ENCODE results near the gene TOP2B. TPM values are rescaled to one million over a fixed set of nuclear protein-coding genes. Genes with fewer than 3 reads are reported as not detected.

Gene TOP2B
- total and polyA plus RNA-seq, 9 of the 15 experiments (the other 6 are each of a cell fraction or from before 2014, with no cell fraction given), result 45.3 to 186 (median 134) TPM

GRCh38 chr3:25663347-25663868 lies 1.3 kb downstream of the TOP2B start (continued):
- TF ChIP-seq RAD21 (CRISPR knock-in tag; conservative IDR thresholded peaks at IDR 0.05 in 1 of 2, IDR thresholded peaks at IDR 0.05 in 1 of 2), result no peak
- no peak for TF ChIP-seq NFXL1 (CRISPR knock-in tag; IDR thresholded peaks at IDR 0.05)
- no peak for TF ChIP-seq ZNF830 (CRISPR knock-in tag; IDR thresholded peaks at IDR 0.05)
- TF ChIP-seq ZNF699 (CRISPR knock-in tag; IDR thresholded peaks at IDR 0.05; ENCODE audit: insufficient replicate concordance), result no peak
- no peak for TF ChIP-seq SIX5 (IDR thresholded peaks at IDR 0.05; ENCODE audit: borderline replicate concordance in 1 of 2, insufficient read depth in 1 of 2, low read depth in 1 of 2, low read length in 2 of 2)
- TF ChIP-seq ZNF445 (CRISPR knock-in tag; IDR thresholded peaks at IDR 0.05; ENCODE audit: low read depth), result no peak
- no peak for TF ChIP-seq RBM34 (IDR thresholded peaks at IDR 0.05; ENCODE audit: borderline replicate concordance, insufficient read depth, low read length)
- TF ChIP-seq ZNF232 (CRISPR knock-in tag; IDR thresholded peaks at IDR 0.05), result 0 out of 2 replicates have a peak, but pooled peaks have one; percentile 53
- 0 out of 2 replicates have a peak, but pooled peaks have one; percentile 72 for TF ChIP-seq AFF4 (CRISPR knock-in tag; IDR thresholded peaks at IDR 0.05)
- 0 out of 2 replicates have a peak, but pooled peaks have one; percentile 20 for TF ChIP-seq RB1 (IDR thresholded peaks at IDR 0.05; ENCODE audit: low read depth)
- no peak for TF ChIP-seq FOXJ3 (CRISPR knock-in tag; IDR thresholded peaks at IDR 0.05)
- no peak for TF ChIP-seq POLR2H (tag; IDR thresholded peaks at IDR 0.05; ENCODE audit: low read depth)
- no peak for TF ChIP-seq ELF1 (tag; IDR thresholded peaks at IDR 0.05)
- no peak for TF ChIP-seq ZNF121 (CRISPR knock-in tag; conservative IDR thresholded peaks at IDR 0.05)
- TF ChIP-seq POLR2A (conservative IDR thresholded peaks at IDR 0.05), result no peak
- TF ChIP-seq ZNF280A (IDR thresholded peaks at IDR 0.05; ENCODE audit: low read depth, partially characterized antibody), result no peak
- no peak for TF ChIP-seq SIRT6 (IDR thresholded peaks at IDR 0.05; ENCODE audit: low read depth, low read length)
- no peak for TF ChIP-seq E4F1 (CRISPR knock-in tag; IDR thresholded peaks at IDR 0.05; ENCODE audit: borderline replicate concordance)
- no peak for TF ChIP-seq HDAC3 (IDR thresholded peaks at IDR 0.05; ENCODE audit: borderline replicate concordance, partially characterized antibody)
